Naive B cell (primary cell): ENCODE data around the gene PLXNA4. TPM values are rescaled to one million over a fixed set of nuclear protein-coding genes. Genes with fewer than 3 reads are reported as not detected.
"Not testable (repeated sequence)": the region's sequence is repeated elsewhere in the genome, so short reads cannot be mapped to it uniquely, and the experiment has no call there.

Experiments
- ATAC-seq, 2 donors: fragments of 150-1000 bp; cut with Tn5 transposase; 2 replicates each; pipeline ENCODE4 v1.10.0; 2021; ENCODE audit warnings: low read depth in 2 of 2, mild to moderate bottlenecking in 2 of 2, moderate library complexity in 2 of 2
- DNase-seq: peaks from one replicate; pipeline ENCODE4 v3.0.0; 2022
- H3K27ac Mint-ChIP-seq, 6 donors: one replicate each; pipeline ENCODE4 v1.8.0; 2020 to 2022; ENCODE audit warnings: mild to moderate bottlenecking in 6 of 6, mixed read lengths in 6 of 6, moderate library complexity in 5 of 6, inconsistent platforms in 2 of 6
- H3K27me3 Mint-ChIP-seq, 3 donors: one replicate each; pipeline ENCODE4 v1.8.0; 2021 to 2022; ENCODE audit warnings: mixed read lengths in 3 of 3, mild to moderate bottlenecking in 1 of 3
- H3K36me3 Mint-ChIP-seq, 2 donors: one replicate each; pipeline ENCODE4 v1.8.0; 2020 to 2022; ENCODE audit warnings: mixed read lengths in 2 of 2, inconsistent platforms in 1 of 2, mild to moderate bottlenecking in 1 of 2
- H3K4me1 Mint-ChIP-seq, 3 donors: one replicate each; pipeline ENCODE4 v1.8.0; 2020 to 2022; ENCODE audit warnings: mixed read lengths in 3 of 3, inconsistent platforms in 1 of 3, mild to moderate bottlenecking in 1 of 3, moderate library complexity in 1 of 3
- H3K4me3 Mint-ChIP-seq, 8 donors: one replicate each; pipeline ENCODE4 v1.8.0; 2020 to 2022; ENCODE audit warnings: mild to moderate bottlenecking in 8 of 8, mixed read lengths in 8 of 8, moderate library complexity in 8 of 8, inconsistent platforms in 2 of 8
- H3K9me3 Mint-ChIP-seq, 7 donors: one replicate each; pipeline ENCODE4 v1.8.0; 2020 to 2022; ENCODE audit warnings: mixed read lengths in 7 of 7, mild to moderate bottlenecking in 5 of 7, inconsistent platforms in 2 of 7, moderate library complexity in 1 of 7
- polyA plus RNA-seq, 6 donors: library from polyadenylated mRNA; unstranded; fragments of 300-500 nt; fragmentation: Illumina TruSeq; gene quantifications; one replicate each; pipeline ENCODE4 v1.2.3, GENCODE V29; 2021; ENCODE audit warnings: low read depth in 6 of 6

PLXNA4 gene
- polyA plus RNA-seq, 6 donors from 2014 or later = not detected

- Mint-ChIP-seq H3K4me3 (no peak overlapping the region), H3K4me1 (no peaks in the 10 kb centered on the region), H3K27ac (no peak overlapping the region), H3K36me3 (no peaks in the 10 kb centered on the region), H3K9me3 (no peaks in the 10 kb centered on the region), H3K27me3 (peaks cover 0 to 9% (median 0%) of the 10 kb centered on the region in 3 donors)
- no peak for ATAC-seq
- DNase-seq = no peak
Observed at GRCh38 chr7:132177708-132178401, 398.4 kb downstream of the PLXNA4 start.

GRCh38 chr7:132176719-132177118 is 399.6 kb downstream of the PLXNA4 start:
- Mint-ChIP-seq H3K36me3 (no peaks in the 10 kb centered on the region), H3K4me1 (no peaks in the 10 kb centered on the region), H3K9me3 (no peaks in the 10 kb centered on the region), H3K27me3 (peaks cover 0 to 6% (median 0%) of the 10 kb centered on the region in 3 donors), H3K4me3 (no peak overlapping the region), H3K27ac (no peak overlapping the region)
- ATAC-seq = no peak
- no peak for DNase-seq

- Mint-ChIP-seq H3K4me3 (no peak overlapping the region), H3K9me3 (no peaks in the 10 kb centered on the region), H3K27ac (no peak overlapping the region), H3K36me3 (no peaks in the 10 kb centered on the region), H3K4me1 (no peaks in the 10 kb centered on the region), H3K27me3 (peaks cover 0 to 21% (median 7%) of the 10 kb centered on the region in 3 donors)
- no peak for ATAC-seq
- no peak for DNase-seq
Observed at GRCh38 chr7:132171130-132171576, 405.1 kb downstream of the PLXNA4 start.

GRCh38 chr7:132169730-132170129 is 406.5 kb downstream of the PLXNA4 start:
- DNase-seq (no peak), ATAC-seq (no peak)
- Mint-ChIP-seq H3K9me3 (no peaks in the 10 kb centered on the region), H3K27me3 (peaks cover 0 to 21% (median 7%) of the 10 kb centered on the region in 3 donors), H3K36me3 (no peaks in the 10 kb centered on the region), H3K4me3 (no peak overlapping the region), H3K4me1 (no peaks in the 10 kb centered on the region), H3K27ac (no peak overlapping the region)

GRCh38 chr7:132168239-132168638 is 408.0 kb downstream of the PLXNA4 start:
- no peak for DNase-seq
- ATAC-seq = no peak
- H3K4me3 Mint-ChIP-seq = no peak overlapping the region
- H3K9me3 Mint-ChIP-seq = no peaks in the 10 kb centered on the region
- peaks cover 0 to 21% (median 7%) of the 10 kb centered on the region in 3 donors for H3K27me3 Mint-ChIP-seq
- no peaks in the 10 kb centered on the region for H3K36me3 Mint-ChIP-seq
- H3K27ac Mint-ChIP-seq = no peak overlapping the region
- H3K4me1 Mint-ChIP-seq = no peaks in the 10 kb centered on the region

GRCh38 chr7:132165695-132166094 is 410.6 kb downstream of the PLXNA4 start:
- H3K4me3 Mint-ChIP-seq, H3K4me1 Mint-ChIP-seq, ATAC-seq, DNase-seq, H3K36me3 Mint-ChIP-seq, H3K27ac Mint-ChIP-seq, H3K9me3 Mint-ChIP-seq: not testable (repeated sequence)
- peaks cover 0 to 17% (median 2%) of the 10 kb centered on the region in 3 donors for H3K27me3 Mint-ChIP-seq

- Mint-ChIP-seq H3K27ac (no peak overlapping the region), H3K36me3 (no peaks in the 10 kb centered on the region), H3K4me3 (no peak overlapping the region), H3K27me3 (peaks cover 0 to 15% (median 0%) of the 10 kb centered on the region in 3 donors), H3K4me1 (no peaks in the 10 kb centered on the region), H3K9me3 (no peaks in the 10 kb centered on the region)
- ATAC-seq = no peak
- DNase-seq = no peak
Observed at GRCh38 chr7:132164558-132165125, 411.6 kb downstream of the PLXNA4 start.

GRCh38 chr7:132162556-132163144 is 413.6 kb downstream of the PLXNA4 start:
- H3K4me3 Mint-ChIP-seq = peak overlapping the region in 1 of 8 donors; percentile 29
- H3K27me3 Mint-ChIP-seq = peaks cover 0 to 10% (median 0%) of the 10 kb centered on the region in 3 donors
- H3K4me1 Mint-ChIP-seq = no peaks in the 10 kb centered on the region
- H3K36me3 Mint-ChIP-seq = no peaks in the 10 kb centered on the region
- H3K9me3 Mint-ChIP-seq = peaks cover 0 to 2% (median 0%) of the 10 kb centered on the region in 7 donors
- DNase-seq = no peak
- no peak for ATAC-seq
- H3K27ac Mint-ChIP-seq = no peak overlapping the region

GRCh38 chr7:132161976-132162375 is 414.3 kb downstream of the PLXNA4 start:
- peaks cover 0 to 7% (median 0%) of the 10 kb centered on the region in 3 donors for H3K27me3 Mint-ChIP-seq
- peak overlapping the region in 1 of 6 donors; percentile 49 for H3K27ac Mint-ChIP-seq
- peaks cover 0 to 2% (median 0%) of the 10 kb centered on the region in 7 donors for H3K9me3 Mint-ChIP-seq
- DNase-seq = no peak
- no peaks in the 10 kb centered on the region for H3K36me3 Mint-ChIP-seq
- no peaks in the 10 kb centered on the region for H3K4me1 Mint-ChIP-seq
- no peak for ATAC-seq
- H3K4me3 Mint-ChIP-seq = no peak overlapping the region

GRCh38 chr7:132161533-132161915 is 414.7 kb downstream of the PLXNA4 start:
- Mint-ChIP-seq H3K27me3 (peaks cover 0 to 7% (median 0%) of the 10 kb centered on the region in 3 donors), H3K27ac (no peak overlapping the region), H3K4me3 (no peak overlapping the region), H3K4me1 (no peaks in the 10 kb centered on the region), H3K36me3 (no peaks in the 10 kb centered on the region), H3K9me3 (peaks cover 0 to 2% (median 0%) of the 10 kb centered on the region in 7 donors)
- ATAC-seq (no peak), DNase-seq (no peak)

GRCh38 chr7:132160611-132161532 is 415.4 kb downstream of the PLXNA4 start:
- DNase-seq = no peak
- Mint-ChIP-seq H3K27ac (no peak overlapping the region), H3K4me1 (no peaks in the 10 kb centered on the region), H3K4me3 (no peak overlapping the region), H3K36me3 (no peaks in the 10 kb centered on the region), H3K27me3 (peaks cover 0 to 7% (median 0%) of the 10 kb centered on the region in 3 donors), H3K9me3 (peaks cover 0 to 3% (median 0%) of the 10 kb centered on the region in 7 donors)
- ATAC-seq = no peak

GRCh38 chr7:132158841-132159240 is 417.4 kb downstream of the PLXNA4 start:
- H3K36me3 Mint-ChIP-seq = no peaks in the 10 kb centered on the region
- no peak overlapping the region for H3K4me3 Mint-ChIP-seq
- DNase-seq (no peak), ATAC-seq (no peak)
- H3K27ac Mint-ChIP-seq = no peak overlapping the region
- H3K9me3 Mint-ChIP-seq = peaks cover 0 to 4% (median 0%) of the 10 kb centered on the region in 7 donors
- H3K4me1 Mint-ChIP-seq = no peaks in the 10 kb centered on the region
- H3K27me3 Mint-ChIP-seq = peaks cover 0 to 17% (median 0%) of the 10 kb centered on the region in 3 donors

- H3K27me3 Mint-ChIP-seq = peaks cover 0 to 21% (median 0%) of the 10 kb centered on the region in 3 donors
- DNase-seq (no peak), ATAC-seq (no peak)
- no peaks in the 10 kb centered on the region for H3K4me1 Mint-ChIP-seq
- H3K4me3 Mint-ChIP-seq = no peak overlapping the region
- H3K9me3 Mint-ChIP-seq = peaks cover 0 to 4% (median 1%) of the 10 kb centered on the region in 7 donors
- H3K36me3 Mint-ChIP-seq = no peaks in the 10 kb centered on the region
- H3K27ac Mint-ChIP-seq = no peak overlapping the region
Observed at GRCh38 chr7:132158166-132158565, 418.1 kb downstream of the PLXNA4 start.
